ENCODE data around the gene NECTIN3.

The NECTIN3 gene

DNA sequence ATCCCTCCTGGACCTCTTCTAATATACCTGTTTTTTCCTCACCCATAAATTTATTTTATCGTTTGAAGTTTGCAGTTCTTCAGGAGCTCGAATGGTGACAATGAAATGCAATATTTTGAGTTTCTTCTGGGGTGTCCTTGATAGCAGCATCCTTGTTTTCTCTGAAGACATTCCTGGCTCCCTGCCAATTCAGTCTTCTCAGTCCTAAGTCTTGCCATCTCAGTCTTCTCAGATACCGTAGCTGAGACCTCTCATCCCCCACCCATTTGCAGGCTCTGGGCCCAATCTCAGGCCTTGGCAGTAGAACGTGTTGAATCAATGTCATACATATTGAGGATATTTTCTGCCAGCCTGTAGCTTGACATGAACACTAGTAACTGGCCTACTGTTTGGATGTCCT, 140.9 kb downstream of the NECTIN3 start:
- H3K4me1 Mint-ChIP-seq = no peaks in the 10 kb centered on the region
- no peak for ATAC-seq
- H3K4me3 Mint-ChIP-seq = no peak overlapping the region
- H3K27ac Mint-ChIP-seq = no peak overlapping the region
- no peak for DNase-seq (ENCODE audit: low spot score in 2 of 2)
- H3K9me3 Mint-ChIP-seq = no peaks in the 10 kb centered on the region
- no peaks in the 10 kb centered on the region for H3K36me3 Mint-ChIP-seq

DNA sequence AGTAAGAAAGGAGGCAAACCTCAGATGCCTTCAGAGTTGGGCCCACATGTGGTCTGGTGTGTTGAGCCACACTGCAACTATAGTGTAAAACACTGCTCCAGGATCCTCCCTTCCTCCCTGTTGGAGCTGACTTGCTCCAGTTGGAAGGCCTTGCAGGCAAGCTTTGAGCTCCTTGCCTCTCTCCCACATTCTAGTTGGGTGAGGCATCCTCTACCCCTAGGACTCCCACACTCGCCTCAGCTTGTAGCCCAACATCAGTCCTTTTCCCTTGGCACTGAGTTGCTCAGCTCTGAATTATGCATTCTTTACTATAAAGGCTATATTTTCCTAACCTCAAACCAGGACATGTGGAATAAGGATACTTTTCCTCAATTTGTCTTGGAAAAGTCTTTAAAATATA, 143.9 kb downstream of the NECTIN3 start:
- Mint-ChIP-seq H3K4me3 (no peak overlapping the region), H3K4me1 (no peaks in the 10 kb centered on the region), H3K9me3 (no peaks in the 10 kb centered on the region), H3K27ac (no peak overlapping the region), H3K36me3 (no peaks in the 10 kb centered on the region)
- ATAC-seq (no peak), DNase-seq (ENCODE audit: low spot score in 2 of 2) (no peak)

DNA sequence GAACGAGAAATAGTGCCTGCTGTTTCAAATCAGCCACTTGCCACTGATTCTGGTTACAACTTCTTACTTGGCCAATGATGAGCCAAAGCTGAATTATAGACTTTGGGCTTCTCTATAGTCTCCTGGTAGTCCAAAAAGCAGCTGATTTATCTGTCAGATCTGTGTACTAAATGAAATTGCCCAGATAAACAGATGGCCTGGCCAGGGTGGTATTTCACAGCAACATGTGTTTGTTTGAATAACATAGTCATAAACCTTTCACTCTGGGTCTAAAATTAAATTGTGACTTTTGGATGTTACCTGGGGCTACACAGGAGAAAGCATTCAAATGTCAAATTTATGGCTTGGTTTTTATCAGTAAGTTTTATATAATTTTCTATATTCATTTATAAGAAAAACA, 147.0 kb downstream of the NECTIN3 start:
- H3K36me3 Mint-ChIP-seq = no peaks in the 10 kb centered on the region
- DNase-seq (ENCODE audit: low spot score in 2 of 2) (no peak), ATAC-seq (no peak)
- H3K4me3 Mint-ChIP-seq = no peak overlapping the region
- no peaks in the 10 kb centered on the region for H3K9me3 Mint-ChIP-seq
- H3K4me1 Mint-ChIP-seq = no peaks in the 10 kb centered on the region
- no peak overlapping the region for H3K27ac Mint-ChIP-seq

DNA sequence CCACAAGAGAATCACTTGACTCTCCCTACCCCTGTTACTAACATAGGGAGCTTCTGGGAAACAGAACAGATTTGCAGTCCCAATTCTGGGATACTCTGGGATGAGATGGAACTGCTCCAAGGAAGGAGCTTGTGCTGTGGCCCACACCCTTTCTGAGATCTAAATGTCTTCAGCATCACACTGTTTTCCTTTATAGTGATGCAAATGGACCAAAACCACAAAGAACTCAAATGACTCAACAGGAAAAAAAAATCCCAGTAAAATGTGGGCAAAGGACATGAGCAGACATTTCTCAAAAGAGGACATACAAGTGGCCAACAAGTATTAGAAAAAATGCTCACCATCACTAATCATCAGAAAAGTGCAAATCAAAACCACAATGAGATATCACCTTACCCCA, 155.6 kb downstream of the NECTIN3 start:
- Mint-ChIP-seq H3K27ac (no peak overlapping the region), H3K9me3 (peaks cover 8% of the 10 kb centered on the region), H3K4me3 (no peak overlapping the region), H3K4me1 (no peaks in the 10 kb centered on the region), H3K36me3 (no peaks in the 10 kb centered on the region)
- DNase-seq (ENCODE audit: low spot score in 2 of 2) (no peak), ATAC-seq (no peak)

DNA sequence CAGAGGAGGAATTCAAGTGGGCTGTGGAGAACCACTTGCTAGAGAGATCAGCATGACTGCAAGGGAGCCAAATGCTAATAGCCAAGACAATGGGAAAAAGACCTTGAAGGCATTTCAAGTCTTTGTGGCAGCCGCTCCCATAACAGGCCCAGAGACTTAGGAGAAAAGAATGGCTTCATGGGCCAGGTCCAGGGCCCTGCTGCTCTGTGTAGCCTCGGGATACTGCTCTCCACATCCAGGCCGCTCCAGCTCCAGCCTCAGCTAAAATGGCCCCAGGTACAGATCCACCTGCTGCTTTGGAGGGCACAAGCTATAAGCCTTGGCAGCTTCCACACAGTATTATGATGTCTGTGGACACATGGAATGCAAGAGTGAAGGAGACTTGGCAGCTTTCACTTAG, 157.7 kb downstream of the NECTIN3 start:
- no peak overlapping the region for H3K4me3 Mint-ChIP-seq
- H3K27ac Mint-ChIP-seq = no peak overlapping the region
- DNase-seq (ENCODE audit: low spot score in 2 of 2) (no peak), ATAC-seq (no peak)
- H3K36me3 Mint-ChIP-seq = no peaks in the 10 kb centered on the region
- H3K4me1 Mint-ChIP-seq = no peaks in the 10 kb centered on the region
- peaks cover 8% of the 10 kb centered on the region for H3K9me3 Mint-ChIP-seq

DNA sequence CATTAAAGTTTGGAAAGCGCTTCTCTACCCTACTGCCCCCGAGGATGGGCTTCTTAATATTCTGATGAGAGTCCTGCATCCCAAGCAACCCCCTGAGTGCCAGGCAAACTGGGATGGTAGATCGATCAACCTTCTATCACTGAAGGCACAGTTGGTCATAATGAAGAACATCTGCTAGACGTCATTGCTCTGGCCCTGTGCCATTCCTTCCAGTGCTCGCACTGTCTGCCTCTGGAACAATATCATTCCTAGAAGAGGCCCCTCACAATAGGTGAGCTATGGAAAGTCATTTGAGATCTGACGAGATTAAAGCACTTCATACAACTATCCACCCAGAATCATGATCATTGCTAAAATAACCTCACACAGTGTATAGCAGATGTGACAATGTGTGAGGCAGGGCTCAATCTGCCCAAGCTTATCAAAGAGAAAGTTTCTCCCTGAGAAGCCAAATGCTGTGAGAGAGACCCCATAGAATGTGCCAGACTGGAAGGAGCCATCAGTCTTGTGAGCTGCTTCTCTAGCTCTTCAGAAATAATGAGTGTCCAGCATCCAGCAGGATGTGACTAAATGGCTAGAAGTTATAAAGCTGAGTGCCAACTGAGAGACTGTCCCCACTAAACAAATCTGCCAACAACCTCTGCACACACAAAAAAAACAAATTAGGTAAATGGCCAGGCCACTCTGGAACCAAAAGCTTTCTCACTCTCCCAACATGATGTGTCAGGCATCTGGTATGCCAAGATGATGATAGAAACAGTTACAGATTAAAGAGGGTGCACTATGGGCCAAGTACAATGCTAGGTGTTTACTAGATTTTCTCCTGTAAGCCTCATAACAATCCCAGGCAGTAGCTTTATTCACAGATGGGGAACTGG, 165.5 kb downstream of the NECTIN3 start:
- Mint-ChIP-seq H3K36me3 (no peaks in the 10 kb centered on the region), H3K4me1 (peaks cover 27% of the 10 kb centered on the region), H3K27ac (no peak overlapping the region), H3K9me3 (no peaks in the 10 kb centered on the region), H3K4me3 (no peak overlapping the region)
- no peak for DNase-seq (ENCODE audit: low spot score in 2 of 2)
- ATAC-seq = no peak

DNA sequence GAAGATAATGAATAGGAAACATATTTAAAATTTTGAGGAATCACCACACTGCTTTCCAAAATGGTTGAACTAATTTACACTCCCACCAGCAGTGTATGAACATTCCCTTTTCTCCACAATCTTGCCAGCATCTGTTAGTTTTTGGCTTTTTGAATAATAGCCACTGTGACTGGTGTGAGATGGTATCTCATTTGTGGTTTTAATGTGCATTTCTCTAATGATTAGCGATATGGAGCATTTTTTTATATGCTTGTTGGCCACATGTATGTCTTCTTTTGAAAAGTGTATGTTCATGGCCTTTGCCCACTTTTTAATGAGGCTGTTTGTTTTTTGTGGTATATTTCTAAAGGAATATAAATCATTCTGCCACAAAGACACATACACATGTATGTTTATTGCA, 166.3 kb downstream of the NECTIN3 start:
- H3K36me3 Mint-ChIP-seq = no peaks in the 10 kb centered on the region
- no peak overlapping the region for H3K4me3 Mint-ChIP-seq

DNA sequence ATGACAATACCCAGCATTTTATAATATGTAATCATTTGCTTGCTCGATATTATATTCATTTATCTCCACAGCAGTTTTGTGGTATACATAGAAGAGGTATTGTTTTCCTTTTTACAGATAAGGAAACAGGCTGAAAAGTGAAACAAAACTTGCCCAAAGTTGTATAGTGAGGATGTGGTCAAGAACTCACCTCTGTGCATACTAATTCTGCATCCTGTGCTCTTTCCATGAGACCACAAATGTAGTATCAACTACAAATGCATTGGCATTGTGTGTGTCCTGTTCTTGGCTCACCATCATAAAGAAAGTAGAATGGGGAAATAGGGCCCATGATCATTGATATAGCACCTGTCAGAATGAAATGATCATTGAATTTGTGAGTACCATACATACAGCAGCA, 167.3 kb downstream of the NECTIN3 start:
- ATAC-seq (peak; percentile 98), DNase-seq (ENCODE audit: low spot score in 2 of 2) (no peak)
- peaks cover 27% of the 10 kb centered on the region for H3K4me1 Mint-ChIP-seq
- H3K36me3 Mint-ChIP-seq = no peaks in the 10 kb centered on the region
- H3K9me3 Mint-ChIP-seq = peaks cover 4% of the 10 kb centered on the region
- no peak overlapping the region for H3K27ac Mint-ChIP-seq
- no peak overlapping the region for H3K4me3 Mint-ChIP-seq

More for the DNA sequence above, 166.3 kb downstream of the NECTIN3 start:
- Mint-ChIP-seq H3K9me3 (no peaks in the 10 kb centered on the region), H3K4me1 (peaks cover 27% of the 10 kb centered on the region), H3K27ac (no peak overlapping the region)
- DNase-seq (ENCODE audit: low spot score in 2 of 2) (no peak), ATAC-seq (no peak)

DNA sequence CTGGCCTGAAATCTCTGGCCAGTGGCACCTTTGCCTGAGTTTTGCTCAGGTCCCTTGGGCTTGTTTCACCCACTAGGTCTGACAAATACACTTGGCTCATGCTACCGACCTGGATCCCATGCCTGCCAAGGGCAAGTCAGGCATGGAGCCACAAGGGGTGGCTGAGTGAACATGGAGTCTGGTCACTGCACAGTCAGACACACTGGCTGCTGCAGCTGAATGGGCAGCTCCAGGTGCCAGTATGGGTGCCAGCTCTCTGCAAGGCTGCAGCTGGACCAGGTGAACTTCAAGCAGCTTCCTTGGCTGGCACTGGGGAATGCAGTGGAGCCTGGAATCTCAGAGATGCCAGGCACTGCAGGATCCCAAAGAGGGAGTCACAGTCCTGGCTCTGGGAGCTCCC, 170.3 kb downstream of the NECTIN3 start:
- Mint-ChIP-seq H3K27ac (no peak overlapping the region), H3K4me1 (peaks cover 24% of the 10 kb centered on the region), H3K4me3 (no peak overlapping the region), H3K9me3 (peaks cover 4% of the 10 kb centered on the region), H3K36me3 (no peaks in the 10 kb centered on the region)
- DNase-seq (ENCODE audit: low spot score in 2 of 2) (no peak), ATAC-seq (no peak)

Data from stimulated activated effector memory CD8-positive, alpha-beta T cell treated with anti-CD3 and anti-CD28 coated beads, Interleukin-12 subunit alpha, Interleukin-12 subunit beta, amount 100 ng/mL, for 72 hours (primary cell).